HG03108 (cell line): ENCODE measurements around the gene KCNQ1.

Experiments used
- ATAC-seq: cut with Tn5 transposase; IDR thresholded peaks from one replicate; pipeline ENCODE4 v1.9.1; 2021; ENCODE audit warnings: moderate library complexity; ENCODE audit not compliant: unreplicated experiment

The KCNQ1 gene

GRCh38 chr11:2770761-2771301, 326.0 kb downstream of the KCNQ1 start:
- ATAC-seq, result no peak

- ATAC-seq, result no peak
These were observed 327.1 kb downstream of the KCNQ1 start for GRCh38 chr11:2771758-2772466.

- no peak for ATAC-seq
These were observed 327.8 kb downstream of the KCNQ1 start for GRCh38 chr11:2772544-2773031.

- no peak for ATAC-seq
These were observed 329.6 kb downstream of the KCNQ1 start for GRCh38 chr11:2774173-2775082.

GRCh38 chr11:2775083-2775625, 330.3 kb downstream of the KCNQ1 start:
- ATAC-seq, result no peak

GRCh38 chr11:2775626-2776350, 331.0 kb downstream of the KCNQ1 start:
- ATAC-seq, result no peak

GRCh38 chr11:2776351-2777061, 331.7 kb downstream of the KCNQ1 start:
- ATAC-seq, result no peak

- ATAC-seq, result no peak
These were observed 332.6 kb downstream of the KCNQ1 start for GRCh38 chr11:2777386-2777785.

GRCh38 chr11:2777871-2778629, 333.2 kb downstream of the KCNQ1 start:
- ATAC-seq, result no peak

- peak; percentile 42 for ATAC-seq
These were observed 334.1 kb downstream of the KCNQ1 start for GRCh38 chr11:2778630-2779498.

GRCh38 chr11:2779499-2779980, 334.7 kb downstream of the KCNQ1 start:
- ATAC-seq, result no peak

GRCh38 chr11:2779981-2780849, 335.4 kb downstream of the KCNQ1 start:
- no peak for ATAC-seq

- no peak for ATAC-seq
These were observed 336.1 kb downstream of the KCNQ1 start for GRCh38 chr11:2780850-2781407.

GRCh38 chr11:2781408-2782274, 336.8 kb downstream of the KCNQ1 start:
- ATAC-seq, result no peak

GRCh38 chr11:2782769-2783168, 338.0 kb downstream of the KCNQ1 start:
- no peak for ATAC-seq

- ATAC-seq, result no peak
These were observed 338.8 kb downstream of the KCNQ1 start for GRCh38 chr11:2783536-2784082.
